NCI-H226 (cell line): ENCODE data around the gene OGFOD2.
"Not testable (repeated sequence)": the region's sequence is repeated elsewhere in the genome, so short reads cannot be mapped to it uniquely, and the experiment has no call there.

ENCODE experiments used
- DNase-seq: peaks from one replicate; pipeline ENCODE4 v3.0.0-alpha.2; 2015

Gene OGFOD2

GRCh38 chr12:122974892-122975789 is at the start of gene OGFOD2:
TSS of gene OGFOD2 (plus strand) at chr12:122975244. CDS start at chr12:122975252, 8 bp downstream.
- peak; percentile 91 for DNase-seq

- DNase-seq: no peak
Observed at GRCh38 chr12:122927756-122928403, 47.2 kb upstream of the OGFOD2 start.

DNA sequence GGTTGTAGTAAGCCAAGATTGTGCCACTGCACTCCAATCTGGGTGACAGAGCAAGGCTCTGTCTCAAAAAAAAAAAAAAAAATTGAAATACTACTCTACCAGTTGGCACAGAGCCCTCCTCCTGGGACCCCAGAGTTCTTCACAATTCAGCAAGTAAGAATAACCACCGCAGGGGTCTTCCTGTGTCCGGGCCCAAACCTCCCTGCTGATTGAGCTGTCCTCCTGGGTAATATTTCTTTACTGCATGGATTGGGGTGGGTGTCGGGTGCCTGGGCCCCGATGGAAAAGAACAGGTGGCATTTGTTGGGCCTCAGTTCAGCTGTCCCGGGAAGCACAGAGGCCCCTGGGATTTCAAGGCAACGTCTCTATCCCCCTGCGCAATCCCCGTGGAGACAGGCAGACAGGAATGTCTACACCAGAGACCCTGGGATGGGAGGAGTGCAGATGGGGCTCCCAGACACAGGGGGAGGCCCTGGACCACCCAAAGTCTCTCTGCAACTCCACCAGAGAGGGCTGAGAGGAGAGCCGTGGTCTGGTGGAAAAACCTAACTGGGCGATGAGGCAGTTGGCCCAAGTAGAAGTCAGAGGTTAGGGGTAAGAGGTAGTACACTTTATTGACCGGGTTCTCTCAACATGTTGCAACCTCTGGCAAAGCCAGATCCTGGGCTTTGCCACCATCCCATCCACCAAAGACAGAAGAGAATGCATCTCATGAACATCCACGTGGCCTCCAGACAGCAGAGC is 46.5 kb upstream of the OGFOD2 start:
- no peak for DNase-seq

- DNase-seq: no peak
Observed at GRCh38 chr12:122929148-122929538, 45.9 kb upstream of the OGFOD2 start.

GRCh38 chr12:122929812-122930211 is 45.2 kb upstream of the OGFOD2 start:
- no peak for DNase-seq

GRCh38 chr12:122932207-122932606 is 42.8 kb upstream of the OGFOD2 start:
- DNase-seq: no peak

DNA sequence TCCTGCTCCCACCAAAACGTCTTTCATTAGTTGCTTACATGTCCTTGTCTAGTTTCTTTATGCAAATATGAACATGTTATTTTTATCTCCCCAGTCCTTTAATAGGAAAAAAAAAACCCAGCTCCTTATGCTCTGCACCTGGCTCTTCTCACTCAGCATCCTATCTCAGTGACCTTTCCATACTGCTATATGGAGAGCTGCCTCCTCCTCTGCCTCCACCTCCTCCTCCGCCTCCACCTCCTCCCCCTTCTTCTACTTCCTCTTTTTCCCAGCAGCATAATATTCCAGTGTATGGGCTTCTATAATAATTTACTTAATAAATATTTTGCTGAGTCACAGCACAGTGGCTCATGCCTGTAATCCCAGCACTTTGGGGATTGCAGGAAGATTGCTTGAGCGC is 40.3 kb upstream of the OGFOD2 start:
- no peak for DNase-seq

GRCh38 chr12:122935318-122935717 is 39.7 kb upstream of the OGFOD2 start:
- no peak for DNase-seq

- peak; percentile 44 for DNase-seq
Observed at GRCh38 chr12:122937622-122938091, 37.4 kb upstream of the OGFOD2 start.

DNA sequence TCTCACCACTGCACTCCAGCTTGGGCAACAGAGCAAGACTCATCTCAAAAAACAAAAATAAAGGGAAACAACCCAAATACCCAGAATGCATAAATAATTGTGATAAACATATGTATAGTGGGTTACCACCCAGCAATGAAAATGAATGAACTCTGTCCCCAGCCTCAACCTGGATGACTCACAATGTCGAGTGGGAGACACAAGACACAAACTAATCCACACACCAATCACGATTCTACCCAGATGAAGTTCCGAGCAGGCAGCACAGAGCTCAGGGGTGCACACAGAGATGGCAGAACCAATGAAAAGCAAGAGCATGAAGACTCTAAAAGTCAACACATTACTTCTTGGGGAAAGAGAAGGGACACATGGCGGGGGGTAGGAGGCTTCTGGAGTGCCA is 35.9 kb upstream of the OGFOD2 start:
- DNase-seq: no peak

- not testable (repeated sequence) for DNase-seq
Observed at GRCh38 chr12:122941351-122941750, 33.7 kb upstream of the OGFOD2 start.

DNA sequence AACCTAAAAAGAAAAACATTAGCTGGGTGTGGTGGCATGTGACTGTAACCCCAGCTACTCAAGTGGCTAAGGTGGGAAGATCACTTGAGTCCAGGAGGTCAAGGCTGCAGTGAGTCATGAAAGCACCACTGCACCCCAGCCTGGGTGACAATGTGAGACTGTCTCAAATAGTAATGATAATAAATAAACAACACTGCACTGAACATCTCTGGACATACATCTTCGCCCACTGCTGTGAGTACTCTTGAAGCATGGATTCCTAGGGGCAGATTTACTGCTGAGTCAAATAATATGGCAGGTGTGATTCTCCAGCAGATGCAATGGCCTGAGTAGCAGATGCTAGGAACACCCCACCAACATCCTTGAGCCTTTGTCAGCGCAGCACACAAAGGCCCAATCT is 32.4 kb upstream of the OGFOD2 start:
- DNase-seq: no peak

GRCh38 chr12:122943196-122943595 is 31.8 kb upstream of the OGFOD2 start:
- no peak for DNase-seq

DNA sequence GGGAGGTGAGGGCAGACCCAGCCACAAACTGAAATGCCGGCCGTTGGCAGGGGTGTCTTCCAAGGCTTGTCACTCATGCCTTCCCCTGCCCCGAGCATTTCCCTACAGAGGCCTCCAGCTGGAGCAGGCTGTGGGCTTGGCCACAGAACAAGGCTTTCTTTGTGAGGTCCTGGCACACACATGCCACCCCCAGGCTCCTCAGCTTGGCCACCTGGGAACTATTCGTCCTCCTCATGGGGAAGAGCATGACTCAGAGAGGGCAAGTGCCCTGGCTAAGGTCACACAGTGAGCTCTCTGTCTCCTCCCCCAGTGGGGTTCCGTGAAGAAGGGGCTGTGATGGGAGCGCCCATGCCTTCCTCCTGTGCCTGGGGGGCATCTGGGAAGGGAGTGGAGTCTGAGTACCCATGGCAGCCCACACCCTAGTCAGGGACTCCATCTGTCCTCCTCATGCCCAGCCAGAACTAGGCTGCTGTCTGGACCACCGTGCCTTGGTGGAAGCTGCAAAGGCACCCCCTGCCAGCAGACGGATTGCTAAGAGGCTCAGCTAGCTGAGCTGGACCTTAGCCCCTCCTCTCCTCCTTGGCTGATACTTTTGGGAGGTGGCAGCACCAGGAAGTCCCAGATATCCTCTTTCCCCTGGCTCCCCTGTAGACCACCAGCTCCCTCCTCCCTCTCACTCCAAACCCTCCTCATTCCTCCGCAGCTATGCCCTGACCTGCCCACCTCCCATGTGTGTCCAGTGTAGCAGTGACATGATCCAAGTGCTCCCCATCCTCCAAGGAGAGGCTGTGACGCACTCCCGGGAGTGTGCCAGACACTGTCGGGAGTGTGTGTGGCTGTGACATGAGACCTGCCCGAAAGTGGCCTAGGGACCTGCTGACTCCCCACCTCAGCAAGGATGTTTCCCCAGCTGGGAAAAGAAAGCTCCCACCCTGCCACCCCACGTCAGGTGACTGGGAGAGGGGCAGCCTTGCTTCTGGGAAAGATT is 30.1 kb upstream of the OGFOD2 start:
- no peak for DNase-seq

- DNase-seq: peak; percentile 97
Observed at GRCh38 chr12:122946690-122947341, 28.2 kb upstream of the OGFOD2 start.

- no peak for DNase-seq
Observed at GRCh38 chr12:122947352-122947792, 27.7 kb upstream of the OGFOD2 start.

DNA sequence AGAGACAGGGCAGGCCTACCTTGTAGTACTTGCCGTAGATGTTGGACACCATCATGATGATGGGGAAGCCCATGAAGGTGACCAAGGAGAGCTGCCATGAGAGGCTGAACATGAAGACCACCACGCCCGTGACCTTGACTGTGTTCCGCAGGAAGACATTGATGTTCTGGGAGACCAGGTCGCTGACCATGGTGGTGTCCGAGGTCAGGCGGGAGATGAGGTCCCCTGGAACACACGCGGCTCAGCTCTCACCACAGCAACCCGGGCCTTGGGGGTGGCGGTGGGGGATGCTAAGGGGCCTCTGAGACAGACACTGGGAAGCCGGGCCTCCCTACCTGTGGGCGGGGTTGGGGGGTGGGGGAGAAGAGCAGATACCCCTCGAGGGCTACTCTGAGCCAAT is 26.4 kb upstream of the OGFOD2 start:
- DNase-seq: no peak

GRCh38 chr12:122949405-122949804 is 25.6 kb upstream of the OGFOD2 start:
- DNase-seq: no peak

- no peak for DNase-seq
Observed at GRCh38 chr12:122949816-122950675, 25.0 kb upstream of the OGFOD2 start.

DNA sequence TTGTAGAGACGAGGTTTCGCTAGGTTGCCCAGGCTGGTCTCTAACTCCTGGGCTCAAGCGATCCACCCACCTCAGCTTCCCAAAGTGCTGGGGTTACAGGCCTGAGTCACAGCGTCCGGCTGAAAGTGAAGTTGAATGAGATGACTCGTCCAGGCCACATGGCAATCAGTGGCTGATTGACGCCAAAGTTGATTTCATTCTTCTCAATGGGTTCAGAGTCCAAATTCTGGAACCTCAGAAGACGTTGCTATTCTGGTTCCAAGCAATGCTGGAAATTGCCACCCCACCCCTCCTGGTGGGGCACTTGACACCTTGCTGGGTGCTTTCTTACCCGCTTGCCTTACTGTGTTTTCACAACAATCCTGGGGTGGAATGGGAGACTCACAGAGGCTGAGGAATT is 23.6 kb upstream of the OGFOD2 start:
- DNase-seq: peak; percentile 58
